ENCODE measurements around the gene SYN1.

DNA sequence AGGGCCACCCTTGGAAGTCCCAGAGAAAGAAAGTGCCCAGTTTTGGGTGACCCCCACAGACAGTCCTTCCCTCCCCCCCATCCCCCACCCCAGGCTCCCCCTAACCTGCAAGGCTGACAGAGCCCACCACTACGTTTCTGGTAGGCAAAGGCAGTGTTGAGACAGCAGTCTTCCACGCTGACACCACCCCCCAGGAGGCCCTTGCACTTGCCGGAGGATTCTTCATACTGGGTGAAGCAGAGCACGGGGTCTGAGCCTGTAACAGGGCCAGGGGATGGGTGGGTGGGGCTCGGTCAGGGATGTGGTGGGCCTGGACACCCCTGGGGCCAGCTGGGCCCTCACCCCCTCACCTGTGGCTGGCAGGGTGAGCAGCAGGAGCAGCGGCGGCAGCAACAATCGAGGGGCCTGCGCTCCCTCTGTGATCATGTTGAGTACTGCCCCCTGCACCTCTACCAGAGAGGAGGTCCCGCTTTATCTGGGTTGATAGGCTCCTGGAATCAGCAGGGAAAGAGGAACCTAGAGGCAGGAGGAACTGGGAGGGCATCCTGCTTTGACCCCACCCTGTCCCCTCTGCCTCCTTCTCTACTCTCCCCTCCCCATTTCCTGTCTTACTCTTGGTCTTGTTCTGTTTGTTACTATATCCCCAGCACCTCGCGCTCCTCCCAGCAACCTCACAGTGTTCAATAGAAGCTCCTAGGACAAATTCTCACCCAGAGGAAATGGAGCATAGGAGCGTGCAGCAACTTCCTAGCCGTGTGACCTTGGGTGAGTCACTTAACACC, 10.0 kb upstream of the SYN1 start, which contains the start of gene CFP:
- TF ChIP-seq, protein P1, sequence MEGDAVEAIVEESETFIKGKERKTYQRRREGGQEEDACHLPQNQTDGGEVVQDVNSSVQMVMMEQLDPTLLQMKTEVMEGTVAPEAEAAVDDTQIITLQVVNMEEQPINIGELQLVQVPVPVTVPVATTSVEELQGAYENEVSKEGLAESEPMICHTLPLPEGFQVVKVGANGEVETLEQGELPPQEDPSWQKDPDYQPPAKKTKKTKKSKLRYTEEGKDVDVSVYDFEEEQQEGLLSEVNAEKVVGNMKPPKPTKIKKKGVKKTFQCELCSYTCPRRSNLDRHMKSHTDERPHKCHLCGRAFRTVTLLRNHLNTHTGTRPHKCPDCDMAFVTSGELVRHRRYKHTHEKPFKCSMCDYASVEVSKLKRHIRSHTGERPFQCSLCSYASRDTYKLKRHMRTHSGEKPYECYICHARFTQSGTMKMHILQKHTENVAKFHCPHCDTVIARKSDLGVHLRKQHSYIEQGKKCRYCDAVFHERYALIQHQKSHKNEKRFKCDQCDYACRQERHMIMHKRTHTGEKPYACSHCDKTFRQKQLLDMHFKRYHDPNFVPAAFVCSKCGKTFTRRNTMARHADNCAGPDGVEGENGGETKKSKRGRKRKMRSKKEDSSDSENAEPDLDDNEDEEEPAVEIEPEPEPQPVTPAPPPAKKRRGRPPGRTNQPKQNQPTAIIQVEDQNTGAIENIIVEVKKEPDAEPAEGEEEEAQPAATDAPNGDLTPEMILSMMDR (IDR thresholded peaks at IDR 0.05), result no peak
- no peak for TF ChIP-seq POLR2A (IDR thresholded peaks at IDR 0.05)
